Upper lobe of left lung (tissue), 6 donors: ENCODE data around the gene TSGA10. TPM values are rescaled to one million over a fixed set of nuclear protein-coding genes. Genes with fewer than 3 reads are reported as not detected.

Source experiments
- ATAC-seq, 2 donors: fragments of 200-7000 bp; cut with Tn5 transposase; one replicate each; pipeline ENCODE4 v1.9.1; 2022; ENCODE audit warnings: mild to moderate bottlenecking in 2 of 2, moderate library complexity in 2 of 2; ENCODE audit not compliant: low FRiP score in 2 of 2
- DNase-seq, 2 donors: peaks; one replicate each; pipeline ENCODE4 v3.0.0-alpha.2; 2019 to 2020
- H3K27ac ChIP-seq, 4 donors: fragments of 200-600 bp; sonication (generic); one replicate each; pipeline ENCODE4 v1.5.1; 2016 to 2019
- H3K27me3 ChIP-seq, 4 donors: fragments of 200-600 bp; sonication (generic); one replicate each; pipeline ENCODE4 v1.5.1; 2017 to 2019
- H3K36me3 ChIP-seq, 4 donors: fragments of 200-600 bp; sonication (generic); one replicate each; pipeline ENCODE4 v1.5.1; 2016 to 2019
- H3K4me1 ChIP-seq, 4 donors: fragments of 200-600 bp; sonication (generic); one replicate each; pipeline ENCODE4 v1.5.1; 2018 to 2019
- H3K4me3 ChIP-seq, 4 donors: fragments of 200-600 bp; sonication (generic); one replicate each; pipeline ENCODE4 v1.5.1; 2017 to 2019; ENCODE audit warnings: mild to moderate bottlenecking in 2 of 4, moderate library complexity in 1 of 4
- H3K9me3 ChIP-seq, 4 donors: fragments of 200-600 bp; sonication (generic); one replicate each; pipeline ENCODE4 v1.5.1; 2018 to 2019
- EP300 ChIP-seq, 4 donors: sonication (generic); formaldehyde crosslinking; IDR thresholded peaks; one replicate each; pipeline ENCODE4 v1.5.1; 2017; ENCODE audit warnings: antibody characterized with exemption in 4 of 4, control low read depth in 2 of 4
- POLR2A ChIP-seq, 4 donors: fragments of 450-650 bp; IDR thresholded peaks; one replicate each; pipeline ENCODE4 v1.5.1; 2016 to 2017; ENCODE audit warnings: antibody characterized with exemption in 4 of 4, mild to moderate bottlenecking in 2 of 4
- POLR2AphosphoS5 ChIP-seq, 2 donors: sonication (generic); formaldehyde crosslinking; IDR thresholded peaks; one replicate each; pipeline ENCODE4 v1.5.1; 2017; ENCODE audit warnings: antibody characterized with exemption in 2 of 2
- WGBS, 2 donors: methylation state at CpG; one replicate each; pipeline ENCODE4 v1.1.5; 2017 to 2018; 5-methylcytosine and 5-hydroxymethylcytosine counted together
- total RNA-seq, 6 donors: library from RNA; depleted of rRNA in 4 of 6; stranded (reverse); fragments of >200 nt in 4 of 6; gene quantifications; one replicate each; pipeline versions ENCODE4 v1.1.0 to v1.2.1, GENCODE V29; 2016 to 2021
- TF ChIP-seq, protein P1 (sequence below), 6 experiments: fragments of 450-650 bp in 4 of 6; fragments of 200-600 bp in 2 of 6; sonication (generic) in 2 of 6; IDR thresholded peaks; one replicate each; pipeline ENCODE4 v1.5.1; 2016 to 2019; ENCODE audit warnings: antibody characterized with exemption in 6 of 6
- donor health status: DM: no; HTN: no; CAD: no; lungs with moderate emphysema.
- donor health status: DM: no; HTN: yes; CAD: no; lungs with severe emphysema.

Gene TSGA10
- total RNA-seq, 6 donors from 2014 or later = 3.9 to 33.8 (median 9.4) TPM

- H3K4me3 ChIP-seq = no peak overlapping the region
- H3K27me3 ChIP-seq = no peaks in the 10 kb centered on the region
- H3K36me3 ChIP-seq = peaks cover 7 to 70% (median 30%) of the 10 kb centered on the region in 4 donors
- WGBS, 2 donors = 79 to 92% methylated on average over 1 of the region's 1 CpG
- no peaks in the 10 kb centered on the region for H3K4me1 ChIP-seq
- ATAC-seq (no peak), DNase-seq (no peak)
- H3K9me3 ChIP-seq = no peaks in the 10 kb centered on the region
- no peak overlapping the region for H3K27ac ChIP-seq
- TF ChIP-seq POLR2A (IDR thresholded peaks at IDR 0.05) (no peak), EP300 (IDR thresholded peaks at IDR 0.05) (no peak), POLR2AphosphoS5 (IDR thresholded peaks at IDR 0.05) (no peak)
- TF ChIP-seq, protein P1, sequence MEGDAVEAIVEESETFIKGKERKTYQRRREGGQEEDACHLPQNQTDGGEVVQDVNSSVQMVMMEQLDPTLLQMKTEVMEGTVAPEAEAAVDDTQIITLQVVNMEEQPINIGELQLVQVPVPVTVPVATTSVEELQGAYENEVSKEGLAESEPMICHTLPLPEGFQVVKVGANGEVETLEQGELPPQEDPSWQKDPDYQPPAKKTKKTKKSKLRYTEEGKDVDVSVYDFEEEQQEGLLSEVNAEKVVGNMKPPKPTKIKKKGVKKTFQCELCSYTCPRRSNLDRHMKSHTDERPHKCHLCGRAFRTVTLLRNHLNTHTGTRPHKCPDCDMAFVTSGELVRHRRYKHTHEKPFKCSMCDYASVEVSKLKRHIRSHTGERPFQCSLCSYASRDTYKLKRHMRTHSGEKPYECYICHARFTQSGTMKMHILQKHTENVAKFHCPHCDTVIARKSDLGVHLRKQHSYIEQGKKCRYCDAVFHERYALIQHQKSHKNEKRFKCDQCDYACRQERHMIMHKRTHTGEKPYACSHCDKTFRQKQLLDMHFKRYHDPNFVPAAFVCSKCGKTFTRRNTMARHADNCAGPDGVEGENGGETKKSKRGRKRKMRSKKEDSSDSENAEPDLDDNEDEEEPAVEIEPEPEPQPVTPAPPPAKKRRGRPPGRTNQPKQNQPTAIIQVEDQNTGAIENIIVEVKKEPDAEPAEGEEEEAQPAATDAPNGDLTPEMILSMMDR (IDR thresholded peaks at IDR 0.05) = no peak
Measured at GRCh38 chr2:99190548-99190947, 35.8 kb upstream of the TSGA10 start.

DNA sequence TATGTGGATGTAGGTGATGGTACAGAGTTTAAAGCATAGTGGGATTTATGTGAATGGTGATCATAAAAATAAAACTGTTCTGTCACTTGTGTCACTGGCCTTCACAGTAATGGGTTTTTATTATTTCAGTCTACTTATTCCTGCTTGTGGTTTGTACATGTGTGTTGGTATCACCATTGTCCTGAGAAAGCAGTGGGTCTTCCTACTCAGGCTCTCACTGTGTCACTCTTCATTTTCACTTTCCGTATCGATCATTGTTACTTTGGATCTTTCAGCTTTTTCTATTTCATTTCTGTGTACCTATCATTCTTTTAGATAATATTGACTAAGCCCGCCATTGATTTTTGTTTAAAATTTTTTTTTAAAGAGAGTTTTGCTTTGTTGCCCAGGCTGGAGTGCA lies 33.6 kb upstream of the TSGA10 start:
- Histone ChIP-seq H3K27me3 (no peaks in the 10 kb centered on the region), H3K9me3 (no peaks in the 10 kb centered on the region), H3K4me3 (no peak overlapping the region), H3K36me3 (peaks cover 0 to 49% (median 24%) of the 10 kb centered on the region in 4 donors), H3K27ac (no peak overlapping the region), H3K4me1 (peaks cover 0 to under 1% (median 0%) of the 10 kb centered on the region in 4 donors)
- TF ChIP-seq POLR2AphosphoS5 (IDR thresholded peaks at IDR 0.05) = no peak
- TF ChIP-seq, protein P1 (IDR thresholded peaks at IDR 0.05) = no peak
- no peak for TF ChIP-seq EP300 (IDR thresholded peaks at IDR 0.05)
- no peak for TF ChIP-seq POLR2A (IDR thresholded peaks at IDR 0.05)
- DNase-seq (no peak), ATAC-seq (no peak)
- 95 to 97% methylated on average over 3 of the region's 3 CpGs for WGBS, 2 donors

- Histone ChIP-seq H3K27ac (no peak overlapping the region), H3K9me3 (no peaks in the 10 kb centered on the region), H3K27me3 (no peaks in the 10 kb centered on the region), H3K4me3 (no peak overlapping the region), H3K36me3 (peaks cover 0 to 37% (median 20%) of the 10 kb centered on the region in 4 donors), H3K4me1 (peaks cover 9 to 13% (median 13%) of the 10 kb centered on the region in 4 donors)
- TF ChIP-seq, protein P1 (IDR thresholded peaks at IDR 0.05) = no peak
- TF ChIP-seq POLR2AphosphoS5 (IDR thresholded peaks at IDR 0.05) (no peak), EP300 (IDR thresholded peaks at IDR 0.05) (no peak), POLR2A (IDR thresholded peaks at IDR 0.05) (no peak)
- ATAC-seq (no peak), DNase-seq (no peak)
Measured at GRCh38 chr2:99187011-99187410, 32.3 kb upstream of the TSGA10 start.

DNA sequence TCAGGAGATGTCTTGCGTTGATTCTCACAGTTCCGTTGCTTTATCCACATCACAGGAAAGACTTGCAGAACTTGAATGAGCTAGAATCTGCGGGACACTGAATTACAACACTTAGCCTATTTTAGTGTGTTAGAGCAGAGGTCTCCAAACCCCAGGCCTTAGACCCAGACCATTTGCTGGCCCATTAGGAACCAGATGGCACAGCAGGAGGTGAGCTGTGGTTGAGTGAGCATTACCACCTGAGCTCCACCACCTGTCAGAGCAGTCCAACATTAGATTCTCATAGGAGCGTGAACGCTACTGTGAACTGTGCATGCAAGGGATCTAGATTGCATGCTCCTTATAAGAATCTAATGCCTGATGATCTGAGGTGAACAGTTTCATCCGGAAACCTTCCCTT lies 30.1 kb upstream of the TSGA10 start:
- no peak for DNase-seq

More for the DNA sequence above, 30.1 kb upstream of the TSGA10 start:
- H3K36me3 ChIP-seq = peaks cover 0 to 19% (median 10%) of the 10 kb centered on the region in 4 donors
- peaks cover 20 to 27% (median 23%) of the 10 kb centered on the region in 4 donors for H3K4me1 ChIP-seq
- H3K27me3 ChIP-seq = no peaks in the 10 kb centered on the region
- H3K9me3 ChIP-seq = no peaks in the 10 kb centered on the region
- WGBS, 2 donors = 72 to 97% methylated on average over 6 of the region's 6 CpGs
- TF ChIP-seq POLR2AphosphoS5 (IDR thresholded peaks at IDR 0.05) (no peak), EP300 (IDR thresholded peaks at IDR 0.05) (no peak), POLR2A (IDR thresholded peaks at IDR 0.05) (no peak)
- TF ChIP-seq, protein P1 (IDR thresholded peaks at IDR 0.05) = no peak
- H3K4me3 ChIP-seq = no peak overlapping the region
- no peak overlapping the region for H3K27ac ChIP-seq
- no peak for ATAC-seq
